ENCODE results near the gene IL1RAPL2. TPM values are rescaled to one million over a fixed set of nuclear protein-coding genes. Genes with fewer than 3 reads are reported as not detected.

IL1RAPL2 gene
- total and polyA plus RNA-seq, 4 donors = 2.0 TPM; not detected in 3

DNA sequence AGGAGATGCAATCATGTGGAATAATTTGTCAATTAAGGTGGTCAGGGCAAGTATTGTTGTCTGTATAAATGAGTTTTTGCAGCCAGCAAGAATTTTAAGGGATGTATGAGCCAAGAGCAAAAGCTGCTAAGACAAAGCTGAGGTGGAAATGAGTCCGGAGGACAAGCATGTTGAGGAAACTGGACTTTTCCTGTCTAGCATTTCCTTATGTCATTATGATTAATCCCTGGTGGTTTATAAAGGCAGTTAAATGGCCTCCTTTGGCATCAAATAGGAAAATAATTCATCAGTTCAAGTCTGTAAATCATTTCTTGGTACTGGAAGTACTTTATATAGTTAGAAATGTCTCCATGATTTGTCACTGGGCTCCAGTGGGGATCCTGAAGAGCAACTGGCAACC lies 716.1 kb downstream of the IL1RAPL2 start:
- Histone ChIP-seq H3K4me1 (ENCODE audit: control insufficient read depth in 5 of 5, insufficient read depth in 5 of 5, low read length in 5 of 5) (no peaks in the 10 kb centered on the region), H3K4me3 (no peak overlapping the region), H3K27ac (ENCODE audit: low read depth in 1 of 2, low read length in 1 of 2) (no peak overlapping the region), H3K9me3 (ENCODE audit: control insufficient read depth in 4 of 4, insufficient read depth in 3 of 4, low read length in 3 of 4) (no peaks in the 10 kb centered on the region), H3K9ac (ENCODE audit: insufficient read depth in 1 of 2, low read length in 2 of 2) (no peak overlapping the region), H3K36me3 (ENCODE audit: control insufficient read depth in 4 of 4, insufficient read depth in 4 of 4, low read length in 4 of 4) (no peaks in the 10 kb centered on the region), H3K27me3 (ENCODE audit: control insufficient read depth in 3 of 3, insufficient read depth in 3 of 3, low read length in 2 of 3) (peaks cover 0 to 30% (median 0%) of the 10 kb centered on the region in 3 donors)
- DNase-seq (no peak), ATAC-seq (ENCODE audit: insufficient read depth, low FRiP score) (no peak)
- TF ChIP-seq, protein P1, sequence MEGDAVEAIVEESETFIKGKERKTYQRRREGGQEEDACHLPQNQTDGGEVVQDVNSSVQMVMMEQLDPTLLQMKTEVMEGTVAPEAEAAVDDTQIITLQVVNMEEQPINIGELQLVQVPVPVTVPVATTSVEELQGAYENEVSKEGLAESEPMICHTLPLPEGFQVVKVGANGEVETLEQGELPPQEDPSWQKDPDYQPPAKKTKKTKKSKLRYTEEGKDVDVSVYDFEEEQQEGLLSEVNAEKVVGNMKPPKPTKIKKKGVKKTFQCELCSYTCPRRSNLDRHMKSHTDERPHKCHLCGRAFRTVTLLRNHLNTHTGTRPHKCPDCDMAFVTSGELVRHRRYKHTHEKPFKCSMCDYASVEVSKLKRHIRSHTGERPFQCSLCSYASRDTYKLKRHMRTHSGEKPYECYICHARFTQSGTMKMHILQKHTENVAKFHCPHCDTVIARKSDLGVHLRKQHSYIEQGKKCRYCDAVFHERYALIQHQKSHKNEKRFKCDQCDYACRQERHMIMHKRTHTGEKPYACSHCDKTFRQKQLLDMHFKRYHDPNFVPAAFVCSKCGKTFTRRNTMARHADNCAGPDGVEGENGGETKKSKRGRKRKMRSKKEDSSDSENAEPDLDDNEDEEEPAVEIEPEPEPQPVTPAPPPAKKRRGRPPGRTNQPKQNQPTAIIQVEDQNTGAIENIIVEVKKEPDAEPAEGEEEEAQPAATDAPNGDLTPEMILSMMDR (IDR thresholded peaks at IDR 0.05; ENCODE audit: control extremely low read depth, extremely low read depth) = no peak
- WGBS, 2 donors = 7 to 39% methylated on average over 1 of the region's 1 CpG

DNA sequence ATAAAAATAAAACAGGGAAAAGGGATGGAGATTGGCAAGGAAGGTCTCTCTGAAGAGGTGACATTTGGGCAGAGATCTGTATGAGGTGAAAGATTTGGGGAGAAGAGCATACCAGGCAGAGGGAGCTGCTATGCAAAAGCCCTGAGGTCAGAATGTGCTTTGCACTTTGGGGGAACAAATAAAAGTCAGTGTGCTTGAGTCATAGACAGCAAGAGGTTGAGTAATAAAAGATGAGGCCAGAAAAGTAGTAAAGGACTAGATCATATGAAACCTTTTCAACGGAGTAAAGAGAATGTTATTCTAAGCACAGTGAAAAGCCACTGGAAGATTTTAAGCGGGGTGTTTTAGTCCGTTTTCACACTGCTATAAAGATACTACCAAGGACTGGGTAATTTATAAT lies 731.0 kb downstream of the IL1RAPL2 start:
- TF ChIP-seq, protein P1 (IDR thresholded peaks at IDR 0.05; ENCODE audit: control extremely low read depth, extremely low read depth) = no peak
- peaks cover 0 to 48% (median 14%) of the 10 kb centered on the region in 3 donors for H3K27me3 ChIP-seq (ENCODE audit: control insufficient read depth in 3 of 3, insufficient read depth in 3 of 3, low read length in 2 of 3)
- H3K9ac ChIP-seq (ENCODE audit: insufficient read depth in 1 of 2, low read length in 2 of 2) = no peak overlapping the region
- H3K4me3 ChIP-seq = no peak overlapping the region
- no peak for ATAC-seq (ENCODE audit: insufficient read depth, low FRiP score)
- H3K36me3 ChIP-seq (ENCODE audit: control insufficient read depth in 4 of 4, insufficient read depth in 4 of 4, low read length in 4 of 4) = no peaks in the 10 kb centered on the region
- H3K4me1 ChIP-seq (ENCODE audit: control insufficient read depth in 5 of 5, insufficient read depth in 5 of 5, low read length in 5 of 5) = no peaks in the 10 kb centered on the region
- H3K9me3 ChIP-seq (ENCODE audit: control insufficient read depth in 4 of 4, insufficient read depth in 3 of 4, low read length in 3 of 4) = no peaks in the 10 kb centered on the region
- no peak overlapping the region for H3K27ac ChIP-seq (ENCODE audit: low read depth in 1 of 2, low read length in 1 of 2)
- 73 to 92% methylated on average over 3 of the region's 3 CpGs for whole genome bisulfite sequencing, 2 donors
- DNase-seq = no peak

DNA sequence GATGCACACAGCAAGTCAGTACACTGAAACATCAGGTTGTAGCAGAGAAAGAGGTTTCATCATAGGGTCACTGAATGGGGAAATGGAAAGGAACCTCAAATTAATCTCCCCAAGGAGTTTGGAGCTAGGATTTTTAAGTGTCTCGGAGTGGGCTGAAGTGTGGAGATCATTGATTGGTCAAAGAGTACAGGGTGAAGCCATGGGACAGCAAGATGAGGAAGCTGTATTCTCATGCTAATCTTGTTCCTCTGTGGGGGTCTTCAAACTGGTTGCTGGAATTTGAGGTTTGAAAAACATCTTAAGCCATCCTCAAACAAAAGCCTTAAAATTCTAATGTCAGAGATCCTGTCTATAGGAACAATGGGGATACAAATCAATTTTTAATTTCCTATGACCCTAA lies 733.3 kb downstream of the IL1RAPL2 start:
- TF ChIP-seq, protein P1 (IDR thresholded peaks at IDR 0.05; ENCODE audit: control extremely low read depth, extremely low read depth) = no peak
- 70 to 86% methylated on average over 1 of the region's 1 CpG for WGBS, 2 donors
- no peak overlapping the region for H3K27ac ChIP-seq (ENCODE audit: low read depth in 1 of 2, low read length in 1 of 2)

DNA sequence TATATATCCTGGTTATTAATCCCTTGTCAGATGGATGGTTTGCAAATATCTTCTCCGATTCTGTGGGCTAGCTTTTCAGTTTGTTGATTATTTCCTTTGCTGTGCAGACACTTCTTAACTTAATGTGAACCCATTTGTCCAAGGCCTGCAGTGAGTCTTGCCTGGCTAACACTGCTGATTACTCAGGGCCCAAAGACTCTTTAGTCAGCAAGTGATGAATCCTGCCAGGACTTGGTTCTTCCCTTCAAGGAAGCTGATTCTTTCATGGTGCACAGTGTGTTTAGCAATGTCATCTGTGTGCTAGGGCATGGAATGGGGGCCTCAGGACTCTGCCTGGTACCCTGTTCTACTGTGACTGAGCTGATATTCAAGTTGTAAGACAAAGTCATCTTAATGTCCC lies 736.2 kb downstream of the IL1RAPL2 start:
- ATAC-seq (ENCODE audit: insufficient read depth, low FRiP score) = no peak
- no peak for DNase-seq
- WGBS, 2 donors = 80 to 88% methylated on average over 1 of the region's 1 CpG
- H3K27me3 ChIP-seq (ENCODE audit: control insufficient read depth in 3 of 3, insufficient read depth in 3 of 3, low read length in 2 of 3) = peaks cover 0 to 59% (median 13%) of the 10 kb centered on the region in 3 donors
- H3K9me3 ChIP-seq (ENCODE audit: control insufficient read depth in 4 of 4, insufficient read depth in 3 of 4, low read length in 3 of 4) = no peaks in the 10 kb centered on the region
- no peak overlapping the region for H3K9ac ChIP-seq (ENCODE audit: insufficient read depth in 1 of 2, low read length in 2 of 2)
- no peaks in the 10 kb centered on the region for H3K36me3 ChIP-seq (ENCODE audit: control insufficient read depth in 4 of 4, insufficient read depth in 4 of 4, low read length in 4 of 4)
- no peak overlapping the region for H3K27ac ChIP-seq (ENCODE audit: low read depth in 1 of 2, low read length in 1 of 2)
- H3K4me3 ChIP-seq = no peak overlapping the region
- TF ChIP-seq, protein P1 (IDR thresholded peaks at IDR 0.05; ENCODE audit: control extremely low read depth, extremely low read depth) = no peak
- H3K4me1 ChIP-seq (ENCODE audit: control insufficient read depth in 5 of 5, insufficient read depth in 5 of 5, low read length in 5 of 5) = no peaks in the 10 kb centered on the region

More for the DNA sequence above, 733.3 kb downstream of the IL1RAPL2 start:
- DNase-seq (no peak), ATAC-seq (ENCODE audit: insufficient read depth, low FRiP score) (no peak)
- H3K27me3 ChIP-seq (ENCODE audit: control insufficient read depth in 3 of 3, insufficient read depth in 3 of 3, low read length in 2 of 3) = peaks cover 0 to 58% (median 15%) of the 10 kb centered on the region in 3 donors
- no peaks in the 10 kb centered on the region for H3K4me1 ChIP-seq (ENCODE audit: control insufficient read depth in 5 of 5, insufficient read depth in 5 of 5, low read length in 5 of 5)
- H3K4me3 ChIP-seq = no peak overlapping the region
- no peak overlapping the region for H3K9ac ChIP-seq (ENCODE audit: insufficient read depth in 1 of 2, low read length in 2 of 2)
- no peaks in the 10 kb centered on the region for H3K9me3 ChIP-seq (ENCODE audit: control insufficient read depth in 4 of 4, insufficient read depth in 3 of 4, low read length in 3 of 4)
- H3K36me3 ChIP-seq (ENCODE audit: control insufficient read depth in 4 of 4, insufficient read depth in 4 of 4, low read length in 4 of 4) = no peaks in the 10 kb centered on the region

Measured in lung (tissue), 12 donors.